HG03097 (cell line): Measurements from ENCODE around the gene HOXA1.

Source experiments
- ATAC-seq: cut with Tn5 transposase; IDR thresholded peaks from one replicate; pipeline ENCODE4 v1.9.1; 2021; ENCODE audit not compliant: unreplicated experiment, low FRiP score

Gene HOXA1

DNA sequence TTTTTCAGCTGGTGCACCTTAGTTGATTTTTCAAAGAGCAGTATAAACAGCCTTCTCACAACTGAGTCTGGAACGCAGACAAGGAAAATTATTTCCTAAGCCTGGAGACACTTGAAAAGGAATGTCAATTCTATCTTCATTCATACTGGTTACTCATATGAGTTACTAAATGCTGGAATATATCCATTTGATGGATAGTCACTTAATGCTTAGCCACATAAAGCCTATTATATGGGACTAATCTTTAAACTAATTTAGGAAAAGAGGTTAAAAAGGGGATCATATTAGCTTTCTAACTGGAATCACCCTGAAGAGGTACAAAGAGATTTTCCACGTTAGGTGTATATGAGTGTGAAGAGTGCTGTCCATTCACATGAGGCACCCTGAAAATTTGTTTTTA, 36.4 kb upstream of the HOXA1 start:
- ATAC-seq, result no peak

DNA sequence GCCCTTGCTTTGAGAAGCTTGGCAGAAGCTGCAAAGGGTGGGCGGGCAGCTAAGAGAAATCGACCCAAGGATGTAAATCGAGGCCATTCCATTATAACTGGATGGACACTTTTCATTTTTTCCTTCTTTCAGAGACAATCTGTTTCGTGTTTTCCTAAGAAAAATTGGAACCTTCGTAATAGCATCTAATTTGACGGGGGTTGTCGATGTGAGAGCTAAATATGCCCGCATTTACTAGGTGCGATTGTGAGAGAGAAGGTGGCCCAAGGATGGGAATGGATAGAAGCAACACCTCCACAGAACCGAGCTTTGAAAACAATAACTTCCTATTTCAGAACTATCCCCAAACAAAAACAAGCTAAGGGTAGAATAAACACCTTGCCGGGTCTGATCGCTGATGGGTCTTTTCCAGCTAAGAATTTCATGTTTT, 35.6 kb upstream of the HOXA1 start:
- ATAC-seq, result no peak

DNA sequence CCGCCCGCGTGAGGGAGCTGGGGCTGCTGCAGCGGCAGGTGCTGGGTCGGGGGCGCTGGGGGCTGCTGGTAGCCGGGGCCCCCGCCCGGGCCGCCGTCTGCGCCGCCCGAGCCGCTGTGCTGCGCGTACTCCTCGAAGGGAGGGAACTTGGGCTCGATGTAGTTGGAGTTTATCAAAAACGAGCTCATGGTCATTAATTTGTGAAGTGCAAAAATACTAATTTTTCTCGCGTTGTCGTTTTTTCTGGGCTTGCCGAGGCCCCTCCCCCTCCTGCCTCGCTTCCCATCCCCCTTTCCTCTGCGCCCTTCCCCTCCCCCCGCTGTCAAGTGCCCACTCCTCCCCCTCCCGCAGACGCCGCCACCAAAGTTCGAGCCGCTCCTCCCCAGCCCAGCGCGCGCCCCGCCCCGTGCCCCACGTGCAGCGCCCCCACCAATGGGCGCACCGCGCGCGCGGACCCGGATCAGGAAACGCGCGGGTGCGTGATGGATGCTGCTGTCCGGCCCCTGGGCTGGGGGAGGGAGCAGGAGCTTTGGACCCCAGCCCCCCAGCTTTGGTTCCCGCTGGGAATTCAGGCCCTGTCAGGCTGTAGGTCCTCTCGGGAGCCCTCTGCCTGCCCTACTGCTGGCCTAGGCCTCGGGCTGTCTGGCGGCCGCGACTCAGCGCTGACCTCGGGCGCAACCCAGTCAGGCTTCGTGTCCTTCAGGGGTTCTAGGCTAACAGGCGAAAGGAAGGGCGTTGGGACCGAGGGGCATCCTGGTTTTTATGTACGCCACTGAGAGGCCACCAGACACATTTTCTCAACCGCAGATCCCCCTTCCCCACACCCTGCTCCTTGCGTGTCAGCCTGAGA, 35.0 kb upstream of the HOXA1 start, which contains the start of gene HOXA4:
Gene HOXA4, minus strand, starts transcription at position 218 of the 850 bp plus-strand sequence. Its CDS starts 24 bp downstream, at position 194.
- ATAC-seq, result no peak

DNA sequence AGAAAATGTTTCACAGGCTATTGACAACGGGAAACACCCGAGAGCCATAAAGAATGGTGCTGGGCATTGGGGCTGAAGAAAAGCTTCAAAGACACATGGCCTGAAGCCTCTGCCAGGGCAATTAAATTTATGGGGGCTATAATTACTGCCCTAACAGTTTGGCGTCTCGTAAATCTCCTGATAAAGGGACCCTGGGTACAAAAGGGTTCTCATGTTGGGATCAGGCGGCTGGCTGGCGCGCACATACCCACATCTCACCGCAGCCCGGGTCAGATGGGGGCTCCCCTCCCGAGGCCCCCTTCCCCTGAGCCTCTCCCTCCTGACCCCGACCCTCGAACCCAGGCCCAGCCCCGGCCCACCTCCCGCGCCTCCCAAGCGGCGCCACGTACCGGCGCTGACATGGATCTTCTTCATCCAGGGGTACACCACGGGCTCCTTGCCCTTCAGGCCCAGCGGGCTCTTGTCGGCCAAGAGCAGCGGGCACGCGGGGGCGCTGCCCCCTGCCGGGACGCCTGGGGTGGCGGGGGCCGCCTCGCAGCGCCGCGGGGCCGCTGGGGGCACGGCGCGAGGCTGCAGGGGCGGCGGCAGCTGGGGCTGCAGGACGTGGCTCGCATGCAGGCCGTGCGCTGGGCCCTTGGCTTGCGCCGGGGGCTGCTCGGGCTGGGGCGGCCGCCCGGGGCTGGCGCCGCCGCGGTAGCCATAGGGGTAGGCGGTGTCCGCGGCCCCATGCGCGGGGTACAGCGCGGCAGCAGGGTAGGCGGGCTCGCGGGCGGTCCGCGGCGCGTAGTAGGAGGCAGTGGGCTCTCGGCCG, 34.1 kb upstream of the HOXA1 start:
- no peak for ATAC-seq

DNA sequence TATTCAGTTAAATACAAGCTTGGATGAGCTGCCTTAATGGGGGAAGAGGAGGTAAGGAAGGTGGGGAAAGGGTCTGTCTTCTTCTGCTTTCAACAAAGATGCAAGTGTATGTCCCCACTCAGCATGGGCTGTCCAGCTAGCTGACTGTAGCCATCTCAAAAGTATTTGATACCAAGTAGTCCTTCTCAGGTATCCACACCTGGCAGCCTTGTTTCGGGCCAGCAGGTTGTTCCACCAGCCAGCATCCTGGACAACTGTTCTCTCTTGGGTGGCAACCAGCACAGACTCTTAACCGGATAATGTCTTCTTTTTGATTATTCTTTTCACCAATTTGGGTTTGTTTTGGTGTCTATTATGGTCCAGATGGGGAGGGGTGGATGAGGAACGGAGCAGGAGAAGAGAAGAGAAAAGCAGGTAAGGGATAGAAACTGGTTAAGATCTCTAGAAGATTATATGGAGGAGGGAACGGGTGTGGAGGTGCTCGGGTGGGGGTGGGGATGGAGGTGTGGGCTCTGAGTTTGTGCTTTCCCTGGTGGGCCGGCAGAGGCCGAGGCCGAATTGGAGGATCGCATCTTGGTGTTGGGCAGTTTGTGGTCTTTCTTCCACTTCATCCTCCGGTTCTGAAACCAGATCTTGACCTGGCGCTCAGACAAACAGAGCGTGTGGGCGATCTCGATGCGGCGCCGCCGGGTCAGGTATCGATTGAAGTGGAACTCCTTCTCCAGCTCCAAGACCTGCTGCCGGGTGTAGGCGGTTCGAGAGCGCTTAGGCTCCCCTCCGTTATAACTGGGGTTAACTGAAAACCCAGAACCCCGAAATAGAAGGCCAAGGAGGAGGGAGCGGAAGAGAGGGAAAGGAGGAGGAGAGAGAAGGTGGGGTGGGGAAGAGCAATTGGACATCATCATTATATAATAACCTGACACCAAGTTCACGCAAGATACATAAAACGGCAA, 33.3 kb upstream of the HOXA1 start:
- no peak for ATAC-seq

DNA sequence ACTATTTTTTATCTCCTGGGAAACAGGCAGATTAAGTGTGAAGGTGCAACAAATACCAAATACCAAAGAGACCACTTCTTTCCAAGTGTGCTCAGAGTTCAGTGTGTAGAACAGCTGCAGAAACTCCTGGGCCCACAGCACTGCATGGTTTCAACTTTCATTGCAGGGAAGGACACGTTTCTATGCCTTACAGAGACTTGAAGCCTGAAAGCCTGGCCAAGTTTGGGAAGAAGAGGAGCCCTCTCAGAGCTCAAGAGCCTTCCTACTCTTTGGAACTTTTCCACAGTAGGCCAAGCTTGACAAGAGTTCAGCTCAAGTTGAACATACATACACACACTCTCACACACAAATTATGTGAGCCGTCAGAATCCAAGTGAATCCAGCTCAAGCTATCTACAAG, 32.2 kb upstream of the HOXA1 start:
- no peak for ATAC-seq

DNA sequence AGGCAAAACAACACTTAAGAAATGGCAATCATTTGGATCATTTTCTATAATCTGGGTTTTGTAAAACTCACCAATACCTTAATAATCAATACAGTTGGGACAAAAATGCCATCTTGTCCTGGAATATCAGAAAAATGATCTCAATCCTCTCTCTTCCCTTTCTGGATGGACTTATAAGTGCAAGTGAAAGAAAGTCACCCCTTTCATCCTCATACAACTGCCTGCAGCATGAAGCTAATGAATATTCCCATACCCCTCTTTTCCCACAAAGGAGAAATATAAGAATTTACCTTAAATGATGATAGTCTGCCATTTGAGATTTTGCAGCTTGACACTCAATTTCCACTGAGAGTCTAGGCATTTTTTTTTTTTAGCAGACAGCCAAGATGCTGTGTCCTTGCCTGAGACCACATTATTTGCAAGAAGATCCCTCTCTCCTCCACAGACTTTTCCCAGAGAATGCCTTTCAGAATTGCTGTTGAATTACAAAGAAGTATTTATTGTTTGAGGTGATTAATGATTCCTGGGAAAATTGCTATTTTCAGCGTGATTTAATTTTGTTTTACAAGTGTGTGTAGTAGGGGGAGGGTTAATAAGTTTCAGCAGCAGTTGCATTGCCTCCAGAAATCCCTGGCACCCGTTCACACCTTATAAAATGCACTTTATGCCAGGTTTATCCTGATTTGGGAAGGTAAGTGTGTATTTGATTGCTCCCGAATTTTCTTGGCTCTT, 31.0 kb upstream of the HOXA1 start:
- ATAC-seq, result no peak

DNA sequence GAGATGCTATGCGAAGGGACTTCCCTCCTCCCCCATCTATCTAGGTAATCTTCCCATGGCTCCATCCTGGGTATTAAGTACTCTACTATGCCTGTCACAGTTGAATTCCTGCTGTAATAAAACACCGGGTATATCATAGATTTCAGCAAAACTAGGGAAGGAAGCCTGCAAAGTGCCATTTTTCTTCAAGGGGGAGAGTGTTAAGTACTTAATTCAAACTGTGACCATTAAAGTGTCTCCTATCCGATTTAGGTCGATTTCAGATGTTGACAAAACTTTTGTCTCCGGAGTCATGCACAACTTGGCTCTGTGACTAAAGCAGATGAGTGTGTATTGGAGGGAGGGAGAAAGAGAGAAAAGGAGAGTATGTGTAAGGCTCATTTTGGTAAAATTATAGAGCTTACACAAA, 30.2 kb upstream of the HOXA1 start:
- ATAC-seq, result no peak

DNA sequence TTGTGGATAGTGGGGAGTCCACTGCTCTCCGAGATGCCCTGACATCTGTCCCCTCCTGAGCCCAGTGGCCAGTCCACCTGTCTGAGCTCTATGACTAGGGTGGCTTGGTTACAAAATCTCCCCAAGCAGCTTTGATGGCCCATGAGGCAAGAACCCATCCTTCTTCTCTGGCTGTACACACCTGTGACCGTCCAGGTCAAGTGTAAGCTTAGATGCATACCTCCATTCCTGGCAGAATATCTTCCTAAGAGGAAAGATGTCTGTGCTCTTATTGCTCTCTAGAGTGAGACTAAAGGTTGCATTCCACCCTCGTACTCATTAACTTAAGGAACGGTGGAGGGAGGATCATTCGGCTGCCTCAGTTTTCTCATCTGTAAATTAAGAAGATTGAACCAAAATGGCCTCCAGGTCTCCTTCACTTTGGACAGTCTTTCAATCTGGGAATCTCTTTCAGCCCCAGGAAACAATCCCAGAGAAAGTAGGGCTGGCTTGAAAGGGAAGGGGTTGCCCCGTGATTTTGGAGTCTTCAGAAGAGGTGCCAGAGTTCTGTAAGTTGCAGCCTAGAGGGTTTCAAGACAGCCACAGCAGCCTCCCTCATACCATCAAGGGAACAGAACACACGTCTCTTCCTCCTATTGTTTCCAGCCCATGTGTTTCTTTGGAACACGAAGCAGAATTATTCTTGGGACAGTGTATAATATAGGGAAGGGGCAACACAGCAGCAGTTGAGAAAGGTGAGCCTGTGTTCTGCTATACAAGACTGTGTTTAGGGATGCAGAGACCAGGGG, 29.3 kb upstream of the HOXA1 start:
- no peak for ATAC-seq

DNA sequence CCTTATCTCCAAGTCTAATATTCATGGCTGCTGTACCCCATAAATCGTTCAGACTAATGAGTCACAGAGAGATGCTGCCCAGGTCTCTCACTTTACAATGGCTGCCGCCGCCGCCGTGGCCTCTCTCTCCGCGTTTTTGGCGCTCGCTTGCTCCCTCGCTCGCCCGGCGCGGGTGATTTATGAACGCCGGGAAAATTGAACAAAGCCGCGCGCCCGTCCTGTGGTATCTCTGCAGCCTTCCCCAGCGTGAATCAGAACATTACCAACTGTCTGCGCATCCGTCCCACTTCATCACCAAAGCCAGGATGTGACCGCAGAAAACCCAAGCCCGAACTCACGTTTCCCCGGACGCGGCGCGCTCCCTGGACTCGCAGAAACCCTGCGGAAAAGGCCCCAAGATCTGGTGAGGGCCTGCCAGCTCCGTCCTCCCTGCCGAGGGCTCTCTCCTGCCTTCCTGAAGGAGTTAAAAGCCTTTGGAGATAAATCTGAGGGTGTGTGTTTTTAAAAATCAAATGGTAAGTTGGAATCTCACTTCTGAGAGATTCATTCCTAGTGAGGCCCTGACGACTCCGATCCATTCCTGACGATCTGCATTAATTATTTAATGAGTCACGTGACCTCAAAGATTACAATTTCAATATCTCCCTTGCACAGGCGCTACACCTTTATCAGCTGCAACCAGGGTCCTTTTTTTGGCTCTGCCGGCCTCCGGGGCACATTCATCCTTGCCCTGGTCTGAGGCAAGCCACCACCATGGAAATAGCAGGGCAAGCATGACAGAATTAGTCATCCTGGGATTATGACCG, 28.5 kb upstream of the HOXA1 start:
- no peak for ATAC-seq

DNA sequence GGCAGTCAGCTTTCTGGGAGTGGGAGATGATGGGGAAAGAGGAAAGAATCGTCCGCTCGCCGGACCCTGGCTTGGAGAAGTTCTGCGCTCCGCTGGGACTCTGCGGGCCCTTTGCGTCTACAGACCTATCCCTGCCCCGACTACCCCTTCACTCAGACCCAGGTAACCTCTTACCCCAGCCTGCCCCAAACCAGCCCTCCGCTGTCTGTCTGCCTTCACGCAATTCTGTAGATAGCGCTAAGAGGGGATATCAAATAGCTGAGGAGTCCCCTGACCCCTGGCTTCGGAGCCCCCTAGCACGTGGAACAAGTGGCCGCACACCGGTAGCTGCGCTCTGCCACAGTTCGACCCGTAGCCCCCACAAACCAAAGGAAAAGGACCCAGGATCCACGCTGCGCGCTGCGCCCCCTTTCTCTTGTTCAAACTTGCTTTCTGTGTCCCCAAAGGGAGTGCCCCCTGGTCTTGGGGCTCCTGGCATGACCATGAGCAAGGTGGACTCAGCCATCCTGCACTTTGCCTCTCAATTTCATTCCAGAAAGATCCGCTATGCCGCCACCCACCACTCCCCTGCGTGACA, 27.8 kb upstream of the HOXA1 start:
- no peak for ATAC-seq

DNA sequence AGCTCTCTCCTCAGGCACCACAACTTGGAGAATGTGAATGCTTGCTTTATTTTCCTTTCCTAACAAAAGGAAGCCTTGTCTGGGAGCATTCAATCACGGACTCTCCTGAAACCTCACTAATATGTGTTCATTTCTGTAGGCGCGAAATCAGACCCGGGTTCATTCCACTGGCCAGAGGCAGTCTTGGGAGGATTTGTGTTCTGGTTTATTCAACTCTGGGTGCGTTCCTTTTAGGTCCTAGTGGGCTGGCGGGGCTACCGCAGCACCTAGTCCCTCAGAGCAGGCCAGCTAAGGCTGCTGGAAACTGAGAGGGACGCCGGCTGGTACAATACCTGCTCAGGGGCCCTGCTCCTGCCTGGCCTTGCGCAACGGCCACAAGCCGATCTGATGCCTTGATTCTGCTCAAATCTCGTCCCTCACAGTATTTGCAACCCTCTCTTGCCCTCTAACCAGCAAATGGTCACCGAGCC, 27.2 kb upstream of the HOXA1 start:
- ATAC-seq, result no peak

DNA sequence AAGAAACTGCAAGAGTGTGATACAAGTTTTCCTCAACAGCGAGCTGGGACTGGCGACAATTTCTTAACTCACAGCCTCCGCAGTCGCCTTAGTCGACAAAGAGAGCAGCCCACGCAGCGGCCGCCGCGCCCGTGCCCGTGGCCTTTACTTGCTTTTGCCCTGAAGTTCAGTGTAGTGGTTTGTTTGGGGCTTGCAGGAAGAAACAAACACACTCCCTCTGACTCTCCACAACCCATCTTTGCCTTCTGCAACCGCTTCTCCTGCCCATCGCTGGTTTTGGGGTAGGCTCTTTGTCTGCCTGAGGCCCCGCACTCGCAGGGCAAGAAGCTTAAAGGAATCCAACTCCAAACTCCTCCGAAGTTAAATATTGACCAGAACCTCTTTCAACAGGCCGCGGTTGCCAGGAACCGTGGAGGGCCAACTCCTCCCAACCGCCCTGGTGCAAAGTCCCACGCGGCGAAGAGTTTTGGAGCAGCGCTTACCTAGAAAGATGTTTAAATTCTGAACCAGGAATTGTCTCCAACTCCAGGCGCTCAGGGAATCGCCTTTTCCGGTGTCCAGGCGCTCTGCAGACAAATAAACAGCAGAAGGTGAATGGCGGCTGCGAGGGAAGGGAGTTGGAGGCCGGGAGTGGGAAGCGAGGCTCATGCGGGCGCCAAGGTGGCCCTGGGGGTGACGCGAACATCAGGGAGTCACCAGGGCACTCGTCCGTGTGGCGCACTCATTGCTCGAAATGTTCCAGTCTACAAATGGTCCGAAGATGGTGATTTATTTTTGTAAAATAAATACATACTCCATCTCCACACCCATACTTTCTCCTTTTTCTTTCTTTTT, 26.5 kb upstream of the HOXA1 start:
- ATAC-seq, result no peak

DNA sequence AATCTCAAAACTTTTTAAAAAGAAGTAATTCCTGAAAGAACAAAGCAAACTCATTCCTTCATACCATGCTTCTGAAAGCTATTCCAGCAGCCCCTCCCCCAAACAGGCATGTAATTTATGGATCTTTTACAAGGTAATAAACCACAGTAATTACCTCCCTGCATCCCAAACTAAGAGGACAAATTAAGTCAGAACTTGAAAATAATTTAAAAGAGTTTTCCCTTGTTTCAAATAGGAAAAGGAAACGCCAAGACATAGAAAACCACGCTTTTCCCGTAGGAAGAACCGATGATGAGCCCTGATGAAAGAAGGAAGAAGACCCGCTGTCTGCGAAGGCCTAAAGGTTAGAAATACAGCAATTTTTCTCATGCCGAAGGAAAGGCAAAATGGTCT, 25.9 kb upstream of the HOXA1 start:
- no peak for ATAC-seq

DNA sequence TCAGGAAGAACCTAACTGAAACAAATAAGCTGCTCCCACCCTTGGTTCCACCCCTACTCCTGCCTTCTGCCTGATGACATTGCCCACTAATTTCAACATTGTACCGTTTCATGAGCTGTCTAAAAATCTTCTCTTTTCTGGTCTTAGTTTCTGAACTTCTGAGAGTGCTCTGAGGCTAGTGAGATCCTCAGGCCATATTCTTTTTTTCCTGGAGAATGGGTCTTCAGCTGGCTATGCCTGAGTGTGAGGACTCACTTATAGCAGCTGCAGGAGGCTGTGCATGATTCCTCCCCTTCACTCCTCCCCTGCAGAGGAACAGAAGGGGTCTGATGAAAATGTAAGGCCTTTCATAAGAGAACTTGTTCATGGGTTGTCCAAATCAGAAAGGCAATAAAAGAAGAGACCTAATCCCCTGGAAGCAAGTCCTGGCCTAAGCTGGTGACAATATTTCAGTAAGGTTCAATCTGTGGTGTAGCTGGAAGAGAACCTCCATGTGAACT, 23.7 kb upstream of the HOXA1 start:
- no peak for ATAC-seq

DNA sequence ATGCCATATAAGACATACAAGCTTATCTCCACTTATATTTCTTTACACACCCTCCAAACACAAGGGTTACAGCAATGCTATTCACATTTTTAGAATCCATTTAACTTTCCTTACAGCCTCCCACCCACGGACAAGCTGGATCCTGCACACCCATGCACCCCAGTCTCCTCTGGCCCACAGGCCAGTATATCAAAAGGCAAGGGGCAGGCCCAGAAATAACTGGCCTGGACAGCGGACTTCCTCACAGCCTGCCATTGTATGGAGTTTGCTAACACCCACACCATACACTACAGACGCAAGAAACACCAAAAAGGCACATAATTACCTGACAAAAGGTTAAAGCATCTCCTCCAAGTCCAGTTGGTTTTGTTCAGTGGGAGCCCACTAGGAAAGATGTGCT, 22.8 kb upstream of the HOXA1 start:
- no peak for ATAC-seq
